Stimulated activated memory B cell treated with anti-CD40 and anti-IgM and Interleukin-4, amounts not matched to agents 10 μg/mL and 1 μg/mL and 100 μg/mL, for 72 hours (primary cell): ENCODE measurements around the gene ZNF442.
"Not testable (repeated sequence)": the region's sequence is repeated elsewhere in the genome, so short reads cannot be mapped to it uniquely, and the experiment has no call there.

Experiments
- ATAC-seq: fragments of 150-1000 bp; cut with Tn5 transposase; 2 replicates; pipeline ENCODE4 v1.10.0; 2021
- H3K27ac Mint-ChIP-seq: one replicate; pipeline ENCODE4 v1.8.0; 2022; ENCODE audit warnings: mild to moderate bottlenecking, mixed read lengths
- H3K27me3 Mint-ChIP-seq: one replicate; pipeline ENCODE4 v1.8.0; 2022; ENCODE audit warnings: mixed read lengths
- H3K36me3 Mint-ChIP-seq: one replicate; pipeline ENCODE4 v1.8.0; 2022; ENCODE audit warnings: mixed read lengths
- H3K4me1 Mint-ChIP-seq: one replicate; pipeline ENCODE4 v1.8.0; 2022; ENCODE audit warnings: mixed read lengths
- H3K4me3 Mint-ChIP-seq: one replicate; pipeline ENCODE4 v1.8.0; 2022; ENCODE audit warnings: mild to moderate bottlenecking, moderate library complexity, mixed read lengths
- H3K9me3 Mint-ChIP-seq: one replicate; pipeline ENCODE4 v1.8.0; 2022; ENCODE audit warnings: mixed read lengths

ZNF442 gene

GRCh38 chr19:12350185-12350889 is 15.1 kb downstream of the ZNF442 start:
- Mint-ChIP-seq H3K4me1 (no peaks in the 10 kb centered on the region), H3K27ac (no peak overlapping the region), H3K9me3 (peaks cover 36% of the 10 kb centered on the region), H3K27me3 (no peaks in the 10 kb centered on the region), H3K36me3 (peaks cover 66% of the 10 kb centered on the region), H3K4me3 (no peak overlapping the region)
- ATAC-seq: no peak

GRCh38 chr19:12346896-12347295 is 18.6 kb downstream of the ZNF442 start:
- no peak for ATAC-seq
- H3K27ac Mint-ChIP-seq: no peak overlapping the region
- H3K9me3 Mint-ChIP-seq: peaks cover 26% of the 10 kb centered on the region
- no peak overlapping the region for H3K4me3 Mint-ChIP-seq
- H3K4me1 Mint-ChIP-seq: no peaks in the 10 kb centered on the region
- peaks cover 48% of the 10 kb centered on the region for H3K36me3 Mint-ChIP-seq
- H3K27me3 Mint-ChIP-seq: no peaks in the 10 kb centered on the region

- peaks cover 32% of the 10 kb centered on the region for H3K36me3 Mint-ChIP-seq
- no peaks in the 10 kb centered on the region for H3K4me1 Mint-ChIP-seq
- ATAC-seq: no peak
- H3K27ac Mint-ChIP-seq: no peak overlapping the region
- no peaks in the 10 kb centered on the region for H3K27me3 Mint-ChIP-seq
- no peak overlapping the region for H3K4me3 Mint-ChIP-seq
- H3K9me3 Mint-ChIP-seq: peaks cover 24% of the 10 kb centered on the region
Observed at GRCh38 chr19:12345197-12345596, 20.3 kb downstream of the ZNF442 start.

- Mint-ChIP-seq H3K36me3 (no peaks in the 10 kb centered on the region), H3K4me1 (peaks cover 40% of the 10 kb centered on the region), H3K9me3 (no peaks in the 10 kb centered on the region), H3K27ac (peak within 1 kb of the TSS; percentile 97), H3K27me3 (no peaks in the 10 kb centered on the region), H3K4me3 (peak within 1 kb of the TSS; percentile 98)
- ATAC-seq: peak; percentile 97
Observed at GRCh38 chr19:12333162-12334159, 32.0 kb downstream of the ZNF442 start, which contains the start of gene ZNF563. TSS of gene ZNF563 (minus strand) at chr19:12333633. CDS start at chr19:12333482, 151 bp downstream.

- no peaks in the 10 kb centered on the region for H3K27me3 Mint-ChIP-seq
- peaks cover 46% of the 10 kb centered on the region for H3K4me1 Mint-ChIP-seq
- peak overlapping the region; percentile 97 for H3K27ac Mint-ChIP-seq
Observed at GRCh38 chr19:12331211-12331941, 34.1 kb downstream of the ZNF442 start.

GRCh38 chr19:12330340-12330739 is 35.1 kb downstream of the ZNF442 start:
- peaks cover 15% of the 10 kb centered on the region for H3K36me3 Mint-ChIP-seq
- H3K27ac Mint-ChIP-seq: peak overlapping the region; percentile 97
- ATAC-seq: no peak
- H3K4me3 Mint-ChIP-seq: no peak overlapping the region
- H3K9me3 Mint-ChIP-seq: no peaks in the 10 kb centered on the region
- H3K27me3 Mint-ChIP-seq: no peaks in the 10 kb centered on the region
- H3K4me1 Mint-ChIP-seq: peaks cover 56% of the 10 kb centered on the region

More at GRCh38 chr19:12331211-12331941, 34.1 kb downstream of the ZNF442 start:
- peaks cover 5% of the 10 kb centered on the region for H3K36me3 Mint-ChIP-seq
- H3K4me3 Mint-ChIP-seq: peak overlapping the region; percentile 98
- H3K9me3 Mint-ChIP-seq: no peaks in the 10 kb centered on the region
- peak; percentile 89 for ATAC-seq

GRCh38 chr19:12325690-12326089 is 39.8 kb downstream of the ZNF442 start:
- Mint-ChIP-seq H3K9me3 (peaks cover 3% of the 10 kb centered on the region), H3K36me3 (peaks cover 44% of the 10 kb centered on the region), H3K4me1 (peaks cover 29% of the 10 kb centered on the region), H3K27ac (no peak overlapping the region), H3K27me3 (no peaks in the 10 kb centered on the region), H3K4me3 (no peak overlapping the region)
- ATAC-seq: no peak

GRCh38 chr19:12318782-12319413 is 46.6 kb downstream of the ZNF442 start:
- ATAC-seq: no peak
- H3K4me3 Mint-ChIP-seq: no peak overlapping the region
- peaks cover 79% of the 10 kb centered on the region for H3K36me3 Mint-ChIP-seq
- H3K9me3 Mint-ChIP-seq: peaks cover 22% of the 10 kb centered on the region
- no peak overlapping the region for H3K27ac Mint-ChIP-seq
- H3K27me3 Mint-ChIP-seq: no peaks in the 10 kb centered on the region
- H3K4me1 Mint-ChIP-seq: no peaks in the 10 kb centered on the region

GRCh38 chr19:12314553-12314952 is 50.9 kb downstream of the ZNF442 start:
- no peak for ATAC-seq
- no peak overlapping the region for H3K4me3 Mint-ChIP-seq
- H3K9me3 Mint-ChIP-seq: peaks cover 17% of the 10 kb centered on the region
- no peaks in the 10 kb centered on the region for H3K27me3 Mint-ChIP-seq
- H3K36me3 Mint-ChIP-seq: peaks cover 41% of the 10 kb centered on the region
- no peak overlapping the region for H3K27ac Mint-ChIP-seq
- H3K4me1 Mint-ChIP-seq: no peaks in the 10 kb centered on the region

- not testable (repeated sequence) for H3K4me1 Mint-ChIP-seq, H3K4me3 Mint-ChIP-seq, H3K27me3 Mint-ChIP-seq, H3K36me3 Mint-ChIP-seq, H3K9me3 Mint-ChIP-seq, H3K27ac Mint-ChIP-seq, ATAC-seq
Observed at GRCh38 chr19:12308891-12309290, 56.6 kb downstream of the ZNF442 start.
